ENCODE results near the gene ZNF319.

Gene ZNF319

DNA sequence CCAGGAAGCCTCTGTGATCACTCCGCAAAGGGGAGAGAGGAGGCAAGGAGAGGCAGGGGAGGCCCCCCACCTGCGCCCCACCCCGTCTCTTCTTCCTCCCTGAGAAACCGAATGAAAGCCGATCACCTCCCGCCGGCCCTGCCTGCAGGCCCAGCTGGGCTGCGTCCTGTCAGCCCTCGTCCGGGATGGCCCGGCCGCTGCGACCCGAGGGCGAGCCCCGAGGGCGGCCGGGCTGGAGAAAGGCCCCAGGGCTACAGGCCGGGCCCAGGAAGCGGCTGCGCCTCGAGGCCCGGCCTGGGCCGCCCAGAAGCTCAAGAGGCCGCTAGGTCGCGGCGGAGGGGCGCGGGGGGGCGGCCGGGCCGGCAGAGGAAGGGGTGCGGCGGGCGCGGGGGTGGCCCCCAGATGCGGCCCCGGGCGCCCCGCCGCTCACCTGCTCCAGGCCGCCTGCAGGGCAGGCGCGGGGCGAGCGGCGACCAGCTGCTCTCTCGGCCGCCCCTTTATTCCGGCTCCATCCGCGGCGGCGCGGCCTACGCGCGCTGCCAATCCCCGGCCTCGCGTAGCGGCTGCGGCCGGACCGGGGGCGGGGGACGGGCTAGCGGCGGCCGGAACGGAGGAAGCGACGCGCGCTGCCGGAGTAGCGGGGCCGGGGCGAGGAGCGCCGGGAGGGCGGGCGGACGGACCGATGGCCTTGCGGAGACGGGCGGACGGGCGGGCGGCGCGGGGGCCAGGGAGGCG is at the start of gene ZNF319:
ZNF319 (minus strand) TSS at position 702 of the 735 bp plus-strand sequence. CDS start 2,407 bp downstream, outside the sequence.
- DNase-seq (ENCODE audit: low read depth) = no peak

DNA sequence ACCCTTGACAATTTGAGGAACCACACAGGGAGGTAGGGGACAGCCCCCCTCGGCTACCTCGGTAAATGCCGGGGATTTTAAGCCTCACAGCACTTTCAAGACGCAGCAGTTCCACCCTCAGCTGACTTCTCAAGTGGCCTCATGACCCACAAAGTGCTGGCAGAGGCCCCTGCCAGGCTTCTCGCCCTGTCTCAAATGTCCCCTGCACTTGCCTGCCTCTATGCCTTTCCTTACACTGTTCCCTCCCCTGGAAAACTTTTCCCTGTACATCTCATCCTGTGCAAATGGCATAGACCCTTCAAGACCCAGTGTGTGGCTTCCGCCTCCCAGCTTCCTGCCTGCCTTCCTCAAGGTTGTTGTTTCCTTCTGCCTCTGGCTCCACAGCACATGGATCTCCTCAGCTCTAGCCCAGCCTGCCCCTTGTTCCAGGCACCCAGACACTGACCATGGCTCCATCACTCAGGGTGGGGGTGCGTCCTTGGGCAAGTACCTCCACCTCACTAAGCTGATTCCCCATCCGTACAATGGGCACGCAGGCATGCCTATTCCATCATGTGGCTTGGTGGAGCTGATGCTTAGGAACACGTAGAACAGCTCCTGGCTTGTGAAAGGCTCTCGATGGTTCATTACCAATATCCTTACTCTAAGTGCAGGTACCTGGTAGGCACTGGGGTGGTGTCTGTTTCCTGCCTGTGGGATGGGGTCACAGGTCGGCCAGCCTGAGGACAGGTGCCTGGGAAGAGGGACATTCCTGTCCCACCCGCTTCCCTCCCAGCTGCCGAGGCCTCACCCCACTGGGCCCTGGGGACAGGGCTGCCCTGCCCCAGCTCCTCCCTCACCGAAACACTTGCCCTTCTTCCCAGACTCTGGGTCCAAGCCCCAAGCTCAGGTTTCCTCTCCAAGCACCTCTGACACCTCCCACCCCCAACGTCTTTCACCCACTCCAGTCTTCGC is 49.0 kb upstream of the ZNF319 start:
- DNase-seq (ENCODE audit: low read depth) = no peak

DNA sequence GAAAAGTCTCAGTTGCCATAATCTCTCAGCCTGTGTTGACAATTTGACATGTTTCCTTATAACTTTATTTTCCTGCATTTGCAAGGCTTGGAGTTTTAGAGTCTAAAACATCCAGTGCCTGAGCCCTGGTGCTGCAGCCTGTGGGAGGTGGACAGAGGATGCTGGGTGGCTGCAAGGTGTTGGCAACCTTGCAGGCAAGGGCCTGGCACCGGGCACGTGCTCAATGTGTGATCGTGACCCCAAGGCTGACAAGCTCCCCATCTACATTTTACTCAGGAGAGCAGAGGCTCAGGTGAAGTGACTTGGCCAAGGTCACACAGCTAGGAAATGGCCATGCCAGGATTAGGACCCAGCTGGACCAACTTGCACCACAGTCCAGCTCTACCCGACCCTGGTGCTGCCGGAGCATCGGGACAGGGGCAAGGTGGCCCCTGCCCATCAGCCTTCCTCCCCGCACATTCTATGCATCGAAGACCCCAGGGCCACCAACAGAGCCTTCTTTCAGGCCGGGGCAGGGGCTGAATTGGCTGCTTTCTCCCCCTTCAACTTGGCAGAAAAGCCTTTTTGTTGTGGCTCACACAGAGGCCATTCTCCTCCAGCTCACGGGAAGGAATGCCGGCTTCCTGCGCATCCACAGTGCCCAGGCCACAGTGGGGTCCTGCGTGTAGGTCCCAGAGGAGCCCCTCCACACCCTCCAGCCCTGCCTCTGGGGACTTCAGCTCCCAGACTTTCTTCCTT is 48.2 kb upstream of the ZNF319 start:
- DNase-seq (ENCODE audit: low read depth) = no peak

DNA sequence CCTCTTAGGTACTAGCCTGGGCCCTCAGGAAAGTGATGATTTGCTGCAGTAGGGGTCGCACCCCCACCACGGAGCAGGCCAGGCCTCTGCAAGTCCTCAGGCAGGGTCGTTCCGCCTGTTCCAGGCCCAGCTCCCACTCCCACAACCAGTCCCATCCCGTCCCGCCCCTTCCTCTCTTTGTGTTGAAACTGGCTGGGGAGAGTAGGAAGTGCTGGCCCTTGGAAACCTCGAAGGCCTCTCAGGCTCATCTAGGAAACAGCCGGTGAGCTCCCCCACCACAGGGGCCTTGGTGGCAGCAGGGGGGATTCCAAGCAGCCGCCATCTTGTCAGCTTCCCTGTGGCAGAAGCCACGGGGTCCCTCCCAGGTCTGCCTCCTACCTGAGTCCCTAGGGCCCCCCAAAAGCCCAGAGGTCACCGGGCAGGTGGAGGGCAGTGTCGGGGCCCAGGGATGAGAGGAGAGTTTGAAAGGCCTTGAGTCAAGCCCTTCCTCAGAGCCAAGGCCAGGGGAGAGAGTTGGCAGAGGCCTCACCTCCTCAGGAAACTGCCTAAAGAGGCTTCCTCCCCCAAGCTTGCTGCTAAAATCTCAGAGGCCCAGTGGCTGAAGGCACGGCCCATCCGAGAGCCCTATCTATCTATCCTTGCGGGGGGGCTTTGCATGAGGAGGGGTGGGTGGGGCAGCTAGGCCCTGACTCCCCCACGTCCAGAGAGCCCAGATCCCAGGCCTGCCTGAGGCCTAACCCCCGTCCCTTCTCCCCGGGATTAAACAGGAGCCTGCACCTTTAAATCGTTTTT is 47.3 kb upstream of the ZNF319 start:
- no peak for DNase-seq (ENCODE audit: low read depth)

DNA sequence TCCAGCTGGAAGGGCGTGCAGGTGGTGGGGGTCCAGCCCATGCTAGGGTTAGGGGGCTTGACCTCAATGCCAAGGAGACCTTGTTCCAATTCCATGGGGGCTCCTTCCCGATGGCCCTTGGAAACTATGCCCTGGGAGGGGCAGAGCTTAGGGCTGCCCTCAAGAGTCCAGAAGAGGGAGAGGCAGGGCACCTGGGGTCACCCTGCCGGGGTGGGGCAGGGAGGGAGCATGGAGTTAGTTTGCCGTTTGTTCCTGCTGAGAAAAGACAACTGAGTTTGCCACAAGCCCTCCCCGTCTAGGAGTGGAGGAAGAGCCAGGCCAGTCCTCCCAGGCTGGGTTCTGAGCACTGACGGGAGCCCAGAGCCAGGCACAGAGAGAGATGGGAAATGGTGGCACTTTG is 46.5 kb upstream of the ZNF319 start:
- no peak for DNase-seq (ENCODE audit: low read depth)

DNA sequence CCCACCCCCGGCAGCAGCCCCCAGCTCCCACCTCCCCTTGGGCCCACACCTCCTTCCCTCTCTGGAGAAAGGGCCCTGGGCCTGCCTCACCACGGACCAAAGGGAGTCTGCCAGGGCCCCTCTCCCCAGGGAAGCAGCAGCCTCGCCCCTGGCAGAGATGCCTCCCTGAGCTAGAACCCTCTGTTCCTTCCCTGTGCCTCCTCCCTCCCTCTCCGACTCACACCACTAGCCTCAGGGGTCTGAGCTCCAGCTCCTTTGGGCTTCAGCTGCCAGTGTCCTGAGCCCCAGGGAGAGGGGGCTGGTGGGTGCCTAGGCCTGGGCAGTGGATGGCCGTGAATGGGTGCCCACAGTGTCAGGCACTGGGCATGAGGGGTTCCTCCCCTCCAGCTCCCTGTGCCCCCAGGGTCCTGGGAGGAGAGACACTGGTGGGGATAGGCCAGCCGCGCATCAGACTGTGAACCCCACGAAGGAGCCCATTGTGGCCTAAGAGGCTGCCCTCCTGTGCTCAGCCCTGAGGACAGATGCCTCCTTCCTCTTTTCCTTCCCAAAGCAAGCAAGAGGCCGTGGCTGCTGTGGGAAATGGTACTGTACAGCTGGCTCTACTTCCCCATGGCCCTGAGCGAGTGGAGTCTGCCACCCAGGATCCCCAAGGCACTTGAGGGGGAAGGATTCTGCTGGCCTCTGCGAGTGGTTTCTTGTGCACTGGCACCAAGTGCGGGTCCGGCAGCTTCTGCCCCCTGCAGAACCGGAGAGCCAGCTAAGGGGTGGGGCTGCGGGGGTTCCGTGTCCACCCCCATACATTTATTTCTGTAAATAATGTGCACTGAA is 45.8 kb upstream of the ZNF319 start:
- no peak for DNase-seq (ENCODE audit: low read depth)

DNA sequence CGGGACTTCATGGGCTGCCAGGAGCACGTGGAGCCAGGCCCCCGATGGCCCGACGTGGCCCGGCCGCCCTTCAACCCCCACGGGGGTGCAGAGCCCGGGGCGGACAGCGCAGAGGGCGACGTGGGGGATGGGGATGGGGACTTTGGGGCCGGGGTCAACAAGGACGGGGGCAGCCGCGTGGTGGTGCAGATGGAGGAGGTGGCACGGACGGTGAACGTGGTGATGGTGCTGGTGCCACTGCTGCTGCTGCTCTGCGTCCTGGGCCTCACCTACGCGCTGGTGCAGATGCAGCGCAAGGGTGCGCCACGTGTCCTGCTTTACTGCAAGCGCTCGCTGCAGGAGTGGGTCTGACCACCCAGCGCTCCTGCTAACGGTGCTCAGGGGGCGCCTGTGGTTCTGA is 44.6 kb upstream of the ZNF319 start:
- no peak for DNase-seq (ENCODE audit: low read depth)

DNA sequence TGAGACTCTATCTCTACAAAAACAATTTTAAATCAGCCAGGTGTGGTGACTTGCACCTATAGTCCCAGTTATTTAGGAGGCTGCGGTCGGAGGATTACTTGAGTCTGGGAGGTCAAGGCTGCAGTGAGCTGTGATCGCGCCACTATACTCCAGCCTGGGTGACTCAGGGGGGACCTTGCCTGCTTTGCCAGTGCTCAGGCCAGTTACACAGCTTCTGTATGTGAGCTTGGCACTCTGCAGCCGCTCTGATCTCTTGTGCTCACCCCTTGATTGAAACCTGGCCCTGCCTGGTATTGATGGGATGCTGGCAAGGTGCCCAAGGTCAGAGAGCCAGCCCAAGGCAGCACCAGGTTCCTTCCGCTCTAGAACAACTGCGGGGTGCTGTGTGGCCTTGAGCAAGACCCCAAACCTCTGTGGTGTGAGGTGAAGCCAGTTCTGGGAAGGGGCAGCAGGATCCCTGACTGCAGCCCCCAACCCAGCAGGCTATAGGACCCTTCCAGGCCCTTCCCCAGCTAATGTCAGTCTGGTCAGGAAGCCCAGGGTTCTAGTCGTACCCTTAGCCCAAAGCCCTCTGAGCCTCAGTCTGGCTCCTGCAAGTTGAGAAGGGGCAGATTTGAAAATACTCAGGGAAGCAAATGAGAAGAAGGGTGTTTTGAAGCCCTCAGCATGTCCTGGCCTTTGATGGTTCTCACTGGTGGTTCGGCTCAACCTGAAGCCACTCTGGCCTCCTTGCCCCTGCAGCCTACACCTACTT is 44.0 kb upstream of the ZNF319 start:
- no peak for DNase-seq (ENCODE audit: low read depth)

DNA sequence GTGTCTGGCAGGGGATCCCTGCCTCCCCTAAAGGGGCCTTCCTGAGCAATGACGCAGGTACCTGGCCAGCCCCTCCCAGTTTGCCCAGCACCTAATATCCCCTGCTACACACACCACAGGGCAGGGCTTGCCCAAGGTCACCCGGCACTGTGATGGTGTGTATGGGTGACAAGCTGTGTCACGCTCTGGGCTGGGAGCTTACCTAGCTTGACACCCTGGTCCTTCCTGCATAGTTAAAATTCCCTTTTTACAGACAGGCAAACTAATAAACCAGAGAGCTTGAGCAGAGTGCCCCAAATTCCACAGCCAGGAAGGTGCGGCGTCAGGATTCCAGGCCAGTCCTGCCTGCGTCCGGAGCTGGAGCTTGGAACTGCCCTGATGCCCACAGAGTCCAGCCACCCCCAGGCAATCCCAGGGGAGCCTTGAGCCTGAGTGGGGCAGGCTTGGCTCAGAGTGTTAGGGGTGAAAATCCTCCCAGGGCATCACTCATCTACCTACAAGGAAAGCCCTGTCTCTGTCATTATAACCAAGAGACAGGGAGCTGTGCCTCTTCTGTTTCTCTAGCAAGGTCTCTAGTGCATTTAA is 43.2 kb upstream of the ZNF319 start:
- DNase-seq (ENCODE audit: low read depth) = no peak

DNA sequence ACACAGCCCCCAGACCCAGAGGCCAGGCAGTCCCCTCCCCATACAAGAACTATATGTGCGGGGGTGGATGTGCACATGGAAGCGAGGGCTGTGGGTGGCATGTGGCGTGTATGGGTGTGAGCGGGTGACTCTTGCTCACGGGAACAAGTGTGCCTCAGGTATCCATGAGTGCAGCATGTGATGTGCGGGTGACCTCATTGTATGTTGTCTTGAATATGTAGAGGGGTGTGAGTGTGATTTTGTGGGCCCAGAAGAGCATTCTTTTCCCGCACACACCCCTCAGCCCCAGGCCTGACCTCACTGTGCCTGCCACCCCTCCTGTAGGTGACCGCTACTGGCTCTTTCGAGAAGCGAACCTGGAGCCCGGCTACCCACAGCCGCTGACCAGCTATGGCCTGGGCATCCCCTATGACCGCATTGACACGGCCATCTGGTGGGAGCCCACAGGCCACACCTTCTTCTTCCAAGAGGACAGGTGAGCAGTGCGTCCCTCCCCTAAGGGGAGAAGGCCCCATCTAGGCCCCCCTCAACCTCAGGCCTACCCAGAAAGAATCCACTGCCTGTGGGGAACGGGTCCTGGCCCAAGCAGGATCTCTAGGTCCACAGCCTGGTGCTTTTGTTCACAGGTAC is 42.5 kb upstream of the ZNF319 start:
- DNase-seq (ENCODE audit: low read depth) = no peak

DNA sequence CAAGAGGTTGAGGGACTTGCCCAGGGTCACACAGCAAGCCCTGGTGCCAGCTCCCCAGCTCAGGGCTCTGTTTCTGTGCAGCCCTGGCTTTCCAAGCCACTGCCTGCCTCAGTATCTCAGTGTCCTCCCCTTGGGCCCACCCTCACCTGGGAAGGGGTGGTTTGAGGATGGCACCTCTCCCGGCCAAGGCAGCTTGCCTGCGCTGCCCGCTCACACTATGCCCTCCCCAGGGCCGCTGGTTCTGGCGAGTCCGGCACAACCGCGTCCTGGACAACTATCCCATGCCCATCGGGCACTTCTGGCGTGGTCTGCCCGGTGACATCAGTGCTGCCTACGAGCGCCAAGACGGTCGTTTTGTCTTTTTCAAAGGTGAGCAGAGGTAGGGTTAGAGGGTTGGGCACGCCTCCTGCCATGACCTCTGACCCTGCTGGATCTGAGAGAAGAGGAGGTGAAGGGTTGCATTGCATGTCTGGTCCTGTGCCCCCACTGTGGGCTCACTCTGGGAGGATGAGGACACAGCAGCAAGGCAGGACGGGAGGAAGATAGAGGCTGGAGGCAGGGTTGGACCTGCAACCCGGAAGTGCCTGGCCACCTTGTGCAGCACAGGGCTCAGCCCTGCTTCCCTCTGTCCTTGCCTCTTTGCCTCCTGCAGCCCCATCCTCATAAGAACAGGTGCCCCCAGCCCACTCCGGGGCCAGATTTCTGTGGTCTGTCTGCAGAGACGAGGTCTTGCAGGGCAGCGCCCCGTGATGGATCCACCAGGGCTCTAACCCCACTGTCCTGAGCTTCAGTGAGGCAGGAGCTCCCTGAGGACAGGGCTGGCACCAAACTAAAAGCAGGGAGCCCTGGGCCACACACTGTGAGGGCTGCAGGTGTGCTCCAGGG is 41.8 kb upstream of the ZNF319 start:
- no peak for DNase-seq (ENCODE audit: low read depth)

DNA sequence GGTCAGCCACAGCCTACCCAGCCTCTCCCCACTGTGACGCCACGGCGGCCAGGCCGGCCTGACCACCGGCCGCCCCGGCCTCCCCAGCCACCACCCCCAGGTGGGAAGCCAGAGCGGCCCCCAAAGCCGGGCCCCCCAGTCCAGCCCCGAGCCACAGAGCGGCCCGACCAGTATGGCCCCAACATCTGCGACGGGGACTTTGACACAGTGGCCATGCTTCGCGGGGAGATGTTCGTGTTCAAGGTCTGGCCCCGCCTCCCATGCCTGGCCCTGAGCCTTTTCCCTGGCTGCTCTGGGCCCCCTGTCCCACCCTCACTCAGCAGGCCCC is 41.1 kb upstream of the ZNF319 start:
- DNase-seq (ENCODE audit: low read depth) = no peak

DNA sequence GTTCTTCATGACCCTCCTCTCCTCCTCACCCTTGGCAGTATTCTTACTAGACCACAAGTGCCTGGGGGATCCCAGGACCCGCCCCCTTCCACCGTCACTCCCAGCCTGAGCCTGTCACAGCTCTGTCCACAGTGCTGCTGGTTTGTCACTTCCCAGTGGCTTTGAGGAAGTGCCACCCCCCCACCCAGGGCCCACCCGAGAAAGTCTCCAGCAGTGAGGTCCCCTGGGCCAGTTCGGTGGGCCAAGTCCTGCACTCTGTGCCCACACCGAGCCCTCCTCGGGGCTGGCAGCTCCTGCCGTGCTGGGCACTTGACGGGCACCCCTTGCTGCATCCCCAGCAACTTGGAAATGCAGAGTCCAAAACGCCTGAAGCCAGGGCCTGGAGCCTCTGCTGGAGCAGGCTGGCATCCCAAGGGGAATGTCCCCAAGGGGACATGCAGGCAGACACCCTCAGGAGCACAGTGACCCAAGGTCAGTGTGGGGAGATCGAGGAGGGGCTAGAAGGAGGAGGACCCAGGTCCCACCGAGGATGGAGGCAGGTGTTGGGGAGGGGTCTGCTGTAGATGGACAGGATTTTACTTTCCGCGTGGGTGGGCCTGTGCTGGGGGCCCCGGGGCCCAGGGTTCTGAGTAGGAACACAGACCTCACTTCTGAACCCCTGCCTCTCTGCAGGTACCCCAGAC is 40.6 kb upstream of the ZNF319 start:
- DNase-seq (ENCODE audit: low read depth) = no peak

DNA sequence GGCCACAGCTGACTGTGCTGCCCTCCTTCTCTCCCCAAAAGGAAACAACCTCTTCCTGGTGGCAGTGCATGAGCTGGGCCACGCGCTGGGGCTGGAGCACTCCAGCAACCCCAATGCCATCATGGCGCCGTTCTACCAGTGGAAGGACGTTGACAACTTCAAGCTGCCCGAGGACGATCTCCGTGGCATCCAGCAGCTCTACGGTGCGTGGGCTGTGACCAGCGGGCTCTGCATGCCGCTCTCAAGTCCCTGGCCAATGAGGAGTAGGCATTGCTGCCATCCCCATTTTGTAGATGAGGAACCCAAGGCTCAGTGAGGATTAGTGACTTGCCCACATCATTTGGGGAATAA is 40.0 kb upstream of the ZNF319 start:
- DNase-seq (ENCODE audit: low read depth) = no peak

DNA sequence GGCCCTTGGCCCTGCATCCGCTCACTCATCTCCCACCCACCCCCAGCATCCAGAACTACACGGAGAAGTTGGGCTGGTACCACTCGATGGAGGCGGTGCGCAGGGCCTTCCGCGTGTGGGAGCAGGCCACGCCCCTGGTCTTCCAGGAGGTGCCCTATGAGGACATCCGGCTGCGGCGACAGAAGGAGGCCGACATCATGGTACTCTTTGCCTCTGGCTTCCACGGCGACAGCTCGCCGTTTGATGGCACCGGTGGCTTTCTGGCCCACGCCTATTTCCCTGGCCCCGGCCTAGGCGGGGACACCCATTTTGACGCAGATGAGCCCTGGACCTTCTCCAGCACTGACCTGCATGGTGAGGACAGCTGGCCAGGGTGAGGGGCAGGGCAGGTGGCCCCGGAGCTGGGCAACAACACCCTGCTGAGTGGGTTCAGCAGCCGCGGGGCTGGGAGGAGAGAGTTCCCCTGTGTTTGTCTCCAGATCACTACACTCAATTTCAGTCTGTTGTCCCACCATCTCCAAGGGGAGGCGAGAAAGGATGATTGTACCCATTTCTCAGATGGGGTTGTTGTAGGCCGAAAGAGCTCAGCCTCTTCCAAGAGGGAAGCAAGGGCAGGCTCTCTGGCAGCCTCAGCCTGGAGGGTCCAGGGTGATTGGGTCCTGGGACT is 39.5 kb upstream of the ZNF319 start:
- DNase-seq (ENCODE audit: low read depth) = no peak

DNA sequence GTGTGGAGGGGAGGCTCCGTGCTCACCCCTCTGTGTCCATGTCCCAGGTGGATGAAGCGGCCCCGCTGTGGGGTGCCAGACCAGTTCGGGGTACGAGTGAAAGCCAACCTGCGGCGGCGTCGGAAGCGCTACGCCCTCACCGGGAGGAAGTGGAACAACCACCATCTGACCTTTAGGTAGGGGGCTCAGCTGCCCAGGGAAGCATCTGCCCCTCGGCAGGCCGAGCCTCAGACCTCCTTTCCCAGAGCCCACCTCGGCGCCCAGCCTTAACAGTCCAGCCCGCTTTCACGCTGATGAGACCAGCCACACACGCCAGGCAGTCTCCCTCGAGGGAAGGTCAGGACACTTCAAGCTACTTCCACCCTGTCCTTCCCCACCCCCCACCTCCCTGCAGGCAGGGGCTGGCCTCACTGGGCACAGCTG is 37.8 kb upstream of the ZNF319 start:
- no peak for DNase-seq (ENCODE audit: low read depth)

DNA sequence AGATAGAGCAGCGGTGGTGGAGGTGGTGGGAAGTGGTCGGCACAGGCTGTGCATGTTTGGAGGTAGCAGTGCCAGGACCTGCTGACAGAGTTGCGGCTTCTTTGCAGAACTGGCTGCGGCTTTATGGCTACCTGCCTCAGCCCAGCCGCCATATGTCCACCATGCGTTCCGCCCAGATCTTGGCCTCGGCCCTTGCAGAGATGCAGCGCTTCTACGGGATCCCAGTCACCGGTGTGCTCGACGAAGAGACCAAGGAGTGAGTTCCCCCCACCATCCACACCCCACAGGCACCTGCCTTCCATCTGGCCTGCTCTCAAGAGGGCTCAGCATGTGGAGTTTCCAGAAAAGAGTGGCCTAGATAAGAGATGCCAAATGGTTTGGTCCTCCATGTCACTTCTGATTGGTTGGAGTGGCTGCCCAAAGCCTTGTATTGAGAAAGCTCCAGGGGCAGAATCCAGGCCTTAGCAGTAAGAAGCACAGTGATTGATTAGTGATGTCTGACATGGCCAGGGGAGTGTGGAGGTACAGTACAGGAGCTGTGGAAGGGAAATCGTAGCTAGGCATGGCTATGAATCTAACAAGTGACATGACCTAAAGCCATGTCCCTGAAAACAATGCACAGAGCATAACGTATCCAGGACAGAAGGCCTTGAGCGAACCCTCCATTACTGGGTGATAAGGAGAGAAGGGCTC is 37.0 kb upstream of the ZNF319 start:
- DNase-seq (ENCODE audit: low read depth) = no peak
